ENCODE data around the gene TSC22D3.

GRCh38 chrX:107667426-107667825, 108.2 kb downstream of the TSC22D3 start:
- TF ChIP-seq CTCF (IDR thresholded peaks at IDR 0.05; ENCODE audit: poor library complexity) (no peak), EZH2 (IDR thresholded peaks at IDR 0.05; ENCODE audit: borderline replicate concordance) (no peak), EZH2phosphoT487 (IDR thresholded peaks at IDR 0.05; ENCODE audit: low read depth, severe bottlenecking, unreplicated experiment) (no peak)

Measured in hepatocyte (in vitro differentiated cells).